Measurements from ENCODE around the gene SPEF2. TPM values are rescaled to one million over a fixed set of nuclear protein-coding genes. Genes with fewer than 3 reads are reported as not detected.

SPEF2 gene
- total RNA-seq, 1 donor from 2014 or later: 0.96 TPM

DNA sequence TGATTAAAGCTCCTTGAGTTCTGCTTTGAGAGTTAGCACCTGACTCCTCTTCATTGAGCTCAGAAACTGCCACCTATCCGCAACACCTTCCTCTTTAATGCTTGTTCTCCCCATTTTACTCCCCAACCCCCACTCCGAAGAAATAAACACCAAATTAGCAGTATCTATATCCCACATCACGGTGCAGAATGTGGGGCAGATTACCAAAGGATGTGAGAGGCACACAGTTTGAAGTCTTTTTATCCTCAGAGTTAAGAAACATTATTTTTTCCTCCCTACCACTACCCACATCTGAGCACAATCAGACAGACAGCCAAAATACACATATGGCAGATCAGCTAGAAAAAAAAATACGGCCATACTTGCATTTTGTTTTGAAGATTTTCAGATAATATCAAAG is 212.9 kb downstream of the SPEF2 start:
- TF ChIP-seq, protein P1, sequence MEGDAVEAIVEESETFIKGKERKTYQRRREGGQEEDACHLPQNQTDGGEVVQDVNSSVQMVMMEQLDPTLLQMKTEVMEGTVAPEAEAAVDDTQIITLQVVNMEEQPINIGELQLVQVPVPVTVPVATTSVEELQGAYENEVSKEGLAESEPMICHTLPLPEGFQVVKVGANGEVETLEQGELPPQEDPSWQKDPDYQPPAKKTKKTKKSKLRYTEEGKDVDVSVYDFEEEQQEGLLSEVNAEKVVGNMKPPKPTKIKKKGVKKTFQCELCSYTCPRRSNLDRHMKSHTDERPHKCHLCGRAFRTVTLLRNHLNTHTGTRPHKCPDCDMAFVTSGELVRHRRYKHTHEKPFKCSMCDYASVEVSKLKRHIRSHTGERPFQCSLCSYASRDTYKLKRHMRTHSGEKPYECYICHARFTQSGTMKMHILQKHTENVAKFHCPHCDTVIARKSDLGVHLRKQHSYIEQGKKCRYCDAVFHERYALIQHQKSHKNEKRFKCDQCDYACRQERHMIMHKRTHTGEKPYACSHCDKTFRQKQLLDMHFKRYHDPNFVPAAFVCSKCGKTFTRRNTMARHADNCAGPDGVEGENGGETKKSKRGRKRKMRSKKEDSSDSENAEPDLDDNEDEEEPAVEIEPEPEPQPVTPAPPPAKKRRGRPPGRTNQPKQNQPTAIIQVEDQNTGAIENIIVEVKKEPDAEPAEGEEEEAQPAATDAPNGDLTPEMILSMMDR (IDR thresholded peaks at IDR 0.05; ENCODE audit: partially characterized antibody, unreplicated experiment): no peak
- Mint-ChIP-seq H3K9me3 (ENCODE audit: unreplicated experiment) (no peaks in the 10 kb centered on the region), H3K4me3 (ENCODE audit: unreplicated experiment) (no peak overlapping the region), H3K27me3 (ENCODE audit: unreplicated experiment) (peaks cover 2% of the 10 kb centered on the region), H3K27ac (ENCODE audit: unreplicated experiment) (no peak overlapping the region), H3K36me3 (ENCODE audit: unreplicated experiment) (no peaks in the 10 kb centered on the region), H3K4me1 (ENCODE audit: low read depth, unreplicated experiment) (no peaks in the 10 kb centered on the region)
- DNase-seq: no peak

DNA sequence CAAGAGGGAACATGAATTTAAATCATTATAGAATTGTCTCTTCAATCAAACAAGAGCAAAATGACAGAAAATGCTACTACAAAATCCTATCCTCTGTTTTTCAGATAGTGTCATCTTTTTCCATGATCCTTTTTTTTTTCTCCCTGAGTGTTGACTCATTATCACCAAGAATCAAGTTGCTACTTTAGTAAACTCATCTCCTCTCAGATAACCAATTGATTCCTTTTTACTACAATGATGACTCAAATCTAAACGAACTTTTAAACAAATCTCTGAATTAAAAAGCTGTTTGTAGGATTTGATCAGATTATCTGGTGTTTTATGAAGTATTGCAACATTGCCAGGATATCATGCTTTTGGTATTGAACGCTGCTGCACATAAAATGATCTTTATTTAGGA is 215.1 kb downstream of the SPEF2 start:
- Mint-ChIP-seq H3K27me3 (ENCODE audit: unreplicated experiment) (no peaks in the 10 kb centered on the region), H3K4me3 (ENCODE audit: unreplicated experiment) (no peak overlapping the region), H3K9me3 (ENCODE audit: unreplicated experiment) (no peaks in the 10 kb centered on the region), H3K36me3 (ENCODE audit: unreplicated experiment) (no peaks in the 10 kb centered on the region), H3K4me1 (ENCODE audit: low read depth, unreplicated experiment) (no peaks in the 10 kb centered on the region), H3K27ac (ENCODE audit: unreplicated experiment) (no peak overlapping the region)
- no peak for DNase-seq
- TF ChIP-seq, protein P1 (IDR thresholded peaks at IDR 0.05; ENCODE audit: partially characterized antibody, unreplicated experiment): no peak

DNA sequence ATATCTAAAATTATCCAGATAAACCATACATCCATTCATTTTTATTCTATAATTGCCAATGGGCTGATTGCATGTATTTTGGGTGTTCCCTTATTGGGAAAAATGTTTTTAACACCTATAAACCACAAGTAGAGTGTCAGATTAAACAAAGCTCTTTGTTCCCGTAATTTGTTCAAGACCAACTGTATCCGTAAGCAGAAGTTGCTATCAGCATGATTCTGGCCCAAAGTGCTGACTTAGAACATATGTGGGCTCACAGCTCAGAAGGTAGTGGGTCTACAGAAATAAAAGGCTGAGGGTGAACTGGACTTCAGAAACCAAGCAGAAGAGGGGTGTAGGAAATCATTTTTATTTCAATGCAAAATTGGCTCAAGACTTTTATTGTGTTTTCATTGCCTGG is 215.6 kb downstream of the SPEF2 start:
- Mint-ChIP-seq H3K27me3 (ENCODE audit: unreplicated experiment) (no peaks in the 10 kb centered on the region), H3K27ac (ENCODE audit: unreplicated experiment) (no peak overlapping the region), H3K4me1 (ENCODE audit: low read depth, unreplicated experiment) (no peaks in the 10 kb centered on the region), H3K36me3 (ENCODE audit: unreplicated experiment) (no peaks in the 10 kb centered on the region), H3K9me3 (ENCODE audit: unreplicated experiment) (no peaks in the 10 kb centered on the region), H3K4me3 (ENCODE audit: unreplicated experiment) (no peak overlapping the region)
- TF ChIP-seq, protein P1 (IDR thresholded peaks at IDR 0.05; ENCODE audit: partially characterized antibody, unreplicated experiment): no peak
- no peak for DNase-seq

DNA sequence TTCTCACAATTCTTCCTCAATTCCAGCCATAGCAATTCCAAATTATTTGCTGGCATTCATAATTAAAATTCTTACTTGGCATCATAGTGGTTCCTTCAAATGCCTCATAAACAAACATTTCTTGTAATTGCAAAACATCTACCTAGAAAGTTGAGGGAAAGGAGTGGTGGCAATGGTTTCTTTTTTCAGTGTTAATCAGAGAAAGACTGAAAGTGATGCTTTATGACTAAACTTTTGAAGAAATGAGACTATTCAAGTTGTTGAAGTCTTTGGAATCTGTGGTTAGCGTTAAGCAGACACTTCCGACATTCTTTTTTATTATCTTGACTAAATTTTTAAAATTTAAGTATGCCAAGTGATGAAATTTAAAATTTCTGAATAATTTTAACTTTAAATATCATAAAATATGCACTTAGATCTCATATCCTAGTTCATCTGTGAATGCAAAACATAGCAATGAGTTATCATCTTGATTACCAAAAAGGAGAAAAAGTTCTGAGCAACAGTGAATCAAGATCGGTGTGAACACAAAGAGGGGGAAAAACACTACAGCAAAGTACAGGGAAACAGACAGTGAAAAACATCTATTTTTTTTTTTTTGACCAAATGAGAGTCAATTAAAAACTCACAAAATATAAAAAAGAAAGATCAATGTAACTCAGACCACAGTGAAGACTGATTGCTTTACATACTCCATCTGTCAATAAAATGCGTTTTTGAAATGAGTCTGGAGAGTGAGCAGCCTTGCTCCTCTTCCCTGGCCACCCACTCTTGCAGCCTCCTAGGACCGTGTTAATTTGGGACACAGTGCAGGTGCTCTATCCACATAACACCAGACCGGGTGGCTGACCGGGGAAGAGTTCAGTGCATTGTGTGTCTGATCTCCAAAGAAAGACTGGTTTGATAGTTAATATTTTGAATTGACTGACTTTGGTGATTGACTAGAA is 218.4 kb downstream of the SPEF2 start:
- Mint-ChIP-seq H3K36me3 (ENCODE audit: unreplicated experiment) (no peaks in the 10 kb centered on the region), H3K27me3 (ENCODE audit: unreplicated experiment) (no peaks in the 10 kb centered on the region), H3K4me3 (ENCODE audit: unreplicated experiment) (no peak overlapping the region), H3K9me3 (ENCODE audit: unreplicated experiment) (no peaks in the 10 kb centered on the region), H3K4me1 (ENCODE audit: low read depth, unreplicated experiment) (no peaks in the 10 kb centered on the region), H3K27ac (ENCODE audit: unreplicated experiment) (no peak overlapping the region)
- TF ChIP-seq, protein P1 (IDR thresholded peaks at IDR 0.05; ENCODE audit: partially characterized antibody, unreplicated experiment): no peak
- no peak for DNase-seq

DNA sequence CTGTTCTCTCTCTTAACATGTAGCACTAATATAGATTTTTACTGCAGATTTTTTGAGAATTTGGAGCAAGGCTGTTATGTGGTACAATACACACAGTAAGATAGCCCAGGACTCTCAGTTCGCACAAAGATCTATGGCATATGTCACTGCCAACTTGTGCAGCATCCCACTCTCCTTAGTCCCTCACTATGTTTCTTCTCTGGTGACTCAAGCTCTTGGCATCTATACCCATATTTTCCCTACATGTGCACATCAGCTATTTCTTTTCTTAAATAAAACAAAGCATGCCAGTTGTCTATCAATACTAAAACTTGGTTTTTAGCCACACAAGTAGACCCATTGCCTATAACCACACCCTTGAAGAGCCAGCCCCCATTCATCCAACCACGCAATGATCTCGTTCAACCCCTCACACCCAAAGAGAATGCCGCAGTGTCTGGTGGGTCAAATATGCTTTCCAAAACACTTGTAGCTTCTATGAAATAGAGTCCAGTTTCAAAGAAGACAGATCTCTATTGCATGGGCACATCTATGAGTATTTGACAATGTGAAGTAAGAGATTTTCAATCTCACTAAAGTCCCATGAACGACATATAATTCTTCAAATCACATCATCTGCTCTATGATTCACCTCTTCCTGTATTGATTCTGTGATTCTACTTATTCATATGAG is 220.8 kb downstream of the SPEF2 start:
- no peak for DNase-seq
- TF ChIP-seq, protein P1 (IDR thresholded peaks at IDR 0.05; ENCODE audit: partially characterized antibody, unreplicated experiment): no peak
- H3K27ac Mint-ChIP-seq (ENCODE audit: unreplicated experiment): no peak overlapping the region
- H3K36me3 Mint-ChIP-seq (ENCODE audit: unreplicated experiment): no peaks in the 10 kb centered on the region
- H3K9me3 Mint-ChIP-seq (ENCODE audit: unreplicated experiment): no peaks in the 10 kb centered on the region
- H3K4me1 Mint-ChIP-seq (ENCODE audit: low read depth, unreplicated experiment): no peaks in the 10 kb centered on the region
- H3K4me3 Mint-ChIP-seq (ENCODE audit: unreplicated experiment): no peak overlapping the region
- H3K27me3 Mint-ChIP-seq (ENCODE audit: unreplicated experiment): no peaks in the 10 kb centered on the region

All from glutamatergic neuron (in vitro differentiated cells).